DMS53 treated with DMSO at 0.1 percent for 48 hours (cell line): ENCODE data around the gene PDZD2.
"Not testable (repeated sequence)": the region's sequence is repeated elsewhere in the genome, so short reads cannot be mapped to it uniquely, and the experiment has no call there.

Experiments used
- DNase-seq: peaks from one replicate; lab custom pipeline; 2025; ENCODE audit not compliant: unreplicated experiment; lab: John Stamatoyannopoulos, UW

Gene PDZD2

DNA sequence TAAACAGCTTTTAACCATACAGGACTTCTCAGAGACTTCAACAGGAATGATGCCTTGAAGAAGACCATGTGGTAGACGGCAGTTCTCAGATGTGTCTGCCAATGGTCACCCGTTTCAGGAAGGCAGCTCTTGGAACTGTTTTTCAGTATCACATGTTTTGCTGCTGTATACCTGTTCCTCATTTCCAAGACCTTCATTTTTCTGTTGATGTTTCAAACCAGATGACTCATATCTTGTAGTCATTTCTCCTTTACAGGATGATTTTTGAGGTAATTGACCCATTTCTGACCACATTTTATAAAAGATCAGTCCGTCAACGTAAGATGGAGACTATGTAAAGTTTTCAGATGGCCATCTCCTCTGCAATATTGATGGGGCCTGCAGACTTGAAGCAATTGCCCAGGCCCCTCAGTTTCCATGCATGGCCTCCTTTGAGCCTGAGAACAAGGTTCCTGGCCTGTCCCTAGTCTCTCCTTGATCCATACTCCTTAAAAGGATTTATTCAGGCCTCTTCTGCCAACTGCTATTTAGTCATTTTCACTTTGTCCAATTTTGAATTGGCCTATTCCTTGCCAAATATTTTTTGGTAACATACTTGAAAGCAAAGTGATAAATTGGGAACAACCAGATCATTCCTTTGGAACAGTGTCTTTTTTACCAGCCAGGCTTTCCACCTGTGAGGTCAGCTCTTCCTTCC is 128.6 kb downstream of the PDZD2 start:
- no peak for DNase-seq

DNA sequence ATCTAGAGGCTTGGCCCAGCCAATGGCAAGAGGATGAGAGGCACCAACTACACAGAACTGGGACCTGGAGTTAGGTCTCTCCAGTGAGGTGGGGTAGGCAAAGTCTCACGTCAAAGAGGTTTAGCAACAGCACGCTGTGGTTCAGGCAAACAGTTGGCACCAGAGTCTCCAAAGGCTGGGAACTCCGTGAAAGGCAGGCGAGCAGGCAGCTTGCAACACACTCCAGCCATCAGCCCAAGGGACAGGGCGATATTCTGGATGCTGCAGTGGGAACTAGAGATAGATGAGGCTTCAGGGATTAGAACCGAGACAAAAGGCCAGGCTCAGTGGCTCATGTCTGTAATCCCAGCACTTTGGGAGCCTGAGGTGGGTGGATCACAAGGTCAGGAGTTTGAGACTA is 129.1 kb downstream of the PDZD2 start:
- DNase-seq, result no peak

DNA sequence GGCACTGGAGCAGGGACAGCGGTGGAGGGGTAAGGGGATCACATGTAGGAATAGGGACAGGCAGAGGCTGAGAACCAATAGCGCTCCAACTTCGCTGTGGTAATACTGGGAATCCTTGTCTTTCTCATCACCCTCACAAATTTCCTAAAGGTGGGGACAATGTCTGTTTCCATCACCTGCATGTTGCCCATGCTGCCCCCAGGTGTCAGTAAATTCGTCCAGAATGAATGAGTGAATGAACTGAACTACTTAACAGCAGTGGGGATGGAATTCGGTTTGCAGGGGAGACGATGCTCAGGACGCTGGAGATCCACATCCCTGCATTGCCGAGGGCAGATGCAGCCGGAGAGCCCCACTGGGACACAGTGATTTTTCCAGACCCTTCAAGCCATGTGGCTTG is 129.9 kb downstream of the PDZD2 start:
- no peak for DNase-seq

DNA sequence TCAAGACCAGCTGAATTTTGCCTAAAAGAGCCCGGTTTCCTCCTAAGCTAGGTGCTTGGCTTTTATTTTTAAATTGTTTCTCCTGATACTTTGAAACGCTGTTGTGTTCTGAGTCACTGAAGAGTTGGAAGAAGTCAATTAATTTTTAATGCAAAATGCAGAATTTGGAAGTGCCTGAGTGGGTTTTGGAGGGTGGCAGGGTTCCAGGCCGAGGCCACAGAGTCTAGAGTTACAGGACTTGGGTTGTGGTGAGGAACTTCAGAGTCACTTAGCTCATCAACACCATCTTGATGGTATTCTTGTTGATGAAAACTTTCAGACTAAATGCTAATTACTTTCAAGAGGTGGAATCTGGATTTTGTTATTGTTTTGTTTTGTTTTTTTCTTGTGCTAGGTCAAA is 130.6 kb downstream of the PDZD2 start:
- DNase-seq, result no peak

DNA sequence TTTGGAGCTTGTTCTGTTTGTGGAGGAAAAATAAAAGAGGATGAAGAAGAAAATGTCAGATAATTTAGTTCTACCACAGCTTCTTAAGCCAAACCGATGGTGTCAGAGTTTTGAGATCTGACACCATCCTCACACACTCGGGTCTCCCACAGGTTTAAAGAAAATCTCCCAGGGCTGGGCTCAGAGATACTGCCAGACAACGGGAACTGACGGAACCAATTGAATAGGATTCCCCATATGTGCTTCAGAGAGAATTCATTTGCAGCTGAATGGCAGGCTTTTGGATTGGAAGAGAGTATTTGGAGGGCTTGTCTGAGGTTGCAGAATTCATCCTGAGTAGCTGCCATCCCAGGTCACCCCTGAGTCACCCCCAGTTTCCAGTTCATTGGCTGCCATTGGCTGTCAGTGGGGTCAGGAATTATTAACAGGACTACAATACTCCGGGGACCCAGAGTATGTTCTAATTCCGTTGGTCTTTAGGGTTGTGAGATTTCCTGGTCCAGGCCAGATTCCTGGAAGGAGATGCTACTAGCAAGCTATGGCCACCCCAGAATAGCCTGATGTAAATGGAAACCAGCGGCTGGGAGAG is 131.3 kb downstream of the PDZD2 start:
- no peak for DNase-seq

DNA sequence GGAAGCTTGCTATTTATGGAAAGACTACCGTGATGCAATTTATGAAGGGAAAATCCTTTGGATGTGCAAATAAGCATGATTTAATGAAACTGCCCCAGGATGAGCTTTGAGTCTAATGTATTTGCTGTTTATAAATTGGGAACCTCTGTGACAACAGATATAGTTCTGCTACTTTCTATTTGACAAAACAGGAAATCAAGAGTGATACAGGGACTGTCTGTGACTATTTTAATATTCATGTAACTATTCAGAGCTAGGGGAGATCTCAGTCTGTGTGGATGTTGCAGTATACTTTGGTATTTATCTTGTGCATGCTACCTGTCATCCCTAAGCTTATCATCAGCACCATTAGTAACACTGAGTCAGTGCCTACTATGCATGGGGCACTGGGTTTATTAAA is 132.1 kb downstream of the PDZD2 start:
- DNase-seq, result no peak

DNA sequence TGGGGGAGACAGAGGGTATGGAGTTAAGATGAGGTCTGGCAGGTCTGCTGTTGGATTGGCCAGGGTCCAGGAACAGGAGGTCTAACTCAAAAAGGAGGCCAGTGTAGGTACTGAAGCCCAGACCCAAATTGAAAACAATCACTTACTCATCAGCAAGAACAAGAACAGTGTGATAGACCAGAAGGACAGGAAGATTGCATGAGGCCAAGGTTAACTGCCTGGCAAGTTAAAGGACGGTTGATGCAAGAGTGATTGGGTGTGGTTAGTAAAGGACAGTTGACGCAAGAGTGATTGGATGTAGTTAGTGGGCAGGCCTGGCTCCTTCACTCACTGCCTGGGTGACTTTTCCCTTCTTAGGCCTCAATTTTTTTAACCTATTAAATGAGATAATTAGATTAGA is 132.6 kb downstream of the PDZD2 start:
- no peak for DNase-seq

DNA sequence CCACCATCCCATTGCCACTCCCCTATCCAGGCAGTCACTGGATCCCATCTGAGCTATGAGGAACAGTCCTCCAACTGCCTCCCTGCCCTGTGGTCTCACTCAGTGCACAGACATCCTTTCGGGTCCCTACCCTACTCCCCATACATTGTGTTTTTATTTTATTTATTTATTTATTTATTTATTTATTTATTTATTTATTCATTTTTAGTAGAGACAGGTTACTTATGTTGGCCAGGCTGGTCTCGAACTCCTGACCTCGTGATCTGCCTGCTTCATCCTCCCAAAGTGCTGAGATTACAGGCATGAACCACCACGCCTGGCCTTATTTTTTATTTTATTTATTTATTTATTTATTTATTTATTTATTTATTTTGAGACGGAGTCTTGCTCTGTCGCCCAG is 137.4 kb downstream of the PDZD2 start:
- not testable (repeated sequence) for DNase-seq

DNA sequence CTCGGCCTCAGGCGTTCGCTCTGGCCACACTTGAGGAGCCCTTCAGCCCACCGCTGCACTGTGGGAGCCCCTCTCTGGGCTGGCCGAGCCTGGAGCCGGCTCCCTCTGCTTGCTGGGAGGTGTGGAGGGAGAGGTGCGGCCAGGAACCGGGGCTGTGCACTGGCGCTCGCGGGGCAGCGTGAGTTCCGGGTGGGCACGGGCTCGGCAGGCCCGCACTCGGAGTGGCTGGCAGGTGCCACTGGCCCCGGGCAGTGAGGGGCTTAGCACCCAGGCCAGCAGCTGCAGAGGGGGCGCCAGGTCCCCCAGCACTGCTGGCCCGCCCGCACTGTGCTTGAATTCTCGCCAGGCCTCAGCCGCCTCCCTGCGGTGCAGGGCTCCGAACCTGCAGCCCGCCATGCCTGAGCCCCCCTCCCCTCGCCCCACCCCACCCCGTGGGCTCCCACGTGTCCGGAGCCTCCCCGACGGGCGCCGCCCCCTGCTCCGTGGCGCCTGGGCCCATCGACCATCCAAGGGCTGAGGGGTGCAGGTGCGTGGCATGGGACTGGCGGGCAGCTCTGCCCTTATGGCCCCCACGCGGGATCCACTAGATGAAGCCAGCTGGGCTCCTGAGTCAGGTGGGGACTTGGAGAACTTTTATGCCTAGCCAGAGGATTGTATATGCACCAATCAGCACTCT is 138.2 kb downstream of the PDZD2 start:
- no peak for DNase-seq

DNA sequence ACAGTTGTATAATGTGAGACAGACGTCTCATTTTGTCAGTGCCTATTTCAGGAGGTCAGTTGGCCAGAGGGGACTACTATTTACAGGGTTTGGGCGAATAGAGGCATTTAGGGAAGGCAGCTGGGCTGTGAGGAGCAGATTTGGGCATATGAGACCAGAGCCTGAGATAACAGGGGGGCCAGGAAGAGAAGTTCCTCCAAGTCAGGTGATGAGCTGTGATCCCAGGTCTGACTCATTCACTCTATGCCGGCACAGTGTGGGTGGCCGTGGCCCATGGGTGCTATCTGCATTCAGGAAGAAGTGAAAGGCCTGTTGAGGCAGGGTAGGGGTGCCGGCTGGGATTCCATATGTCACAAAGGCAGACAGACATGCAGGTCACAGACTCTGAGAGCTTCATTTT is 142.8 kb downstream of the PDZD2 start:
- no peak for DNase-seq

DNA sequence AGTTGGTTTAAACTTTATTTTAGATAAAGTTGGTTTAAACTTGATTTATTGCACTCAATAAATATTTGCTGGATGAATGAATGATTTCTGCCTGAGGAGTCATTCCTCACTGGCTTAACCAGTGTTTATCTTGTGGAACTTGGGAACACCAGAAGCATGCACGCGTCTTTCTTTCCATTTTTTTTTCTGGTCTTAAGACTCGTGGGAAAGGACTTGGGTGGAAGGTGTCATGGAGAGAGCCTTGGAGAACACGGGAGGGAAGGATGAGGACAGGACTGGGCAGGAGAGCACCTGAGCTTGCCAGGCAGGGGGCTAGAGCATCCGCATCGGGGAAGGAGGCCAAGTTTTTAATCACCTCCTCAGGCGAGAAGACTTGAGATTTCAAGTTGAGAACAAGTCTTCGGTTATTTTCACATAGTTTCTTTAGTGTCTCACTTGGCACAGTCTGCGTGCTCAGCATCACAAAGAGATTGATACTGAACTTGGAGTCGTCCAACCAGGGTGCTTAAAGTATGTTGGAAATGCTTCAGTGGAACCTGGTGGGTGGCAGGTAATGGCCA is 144.2 kb downstream of the PDZD2 start:
- no peak for DNase-seq

DNA sequence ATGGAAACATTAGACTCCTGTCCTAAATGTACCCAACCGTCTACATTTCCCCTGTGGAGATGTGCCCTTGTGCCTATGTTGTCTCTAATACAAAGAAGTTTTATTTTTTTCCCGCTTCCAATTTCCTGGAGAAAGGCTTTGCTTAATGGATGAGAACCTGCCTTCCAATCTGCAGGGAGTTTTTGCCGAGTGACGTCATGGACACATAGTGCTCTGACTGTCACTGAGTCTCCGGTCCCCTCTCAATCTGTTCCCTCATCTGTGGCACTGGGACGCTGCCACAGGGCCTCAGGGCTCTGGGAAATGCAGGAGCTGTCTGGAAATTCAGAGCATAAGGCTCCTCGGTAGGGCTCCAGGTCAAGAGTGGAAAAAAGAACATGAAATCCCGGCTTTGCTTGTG is 144.8 kb downstream of the PDZD2 start:
- DNase-seq, result no peak

DNA sequence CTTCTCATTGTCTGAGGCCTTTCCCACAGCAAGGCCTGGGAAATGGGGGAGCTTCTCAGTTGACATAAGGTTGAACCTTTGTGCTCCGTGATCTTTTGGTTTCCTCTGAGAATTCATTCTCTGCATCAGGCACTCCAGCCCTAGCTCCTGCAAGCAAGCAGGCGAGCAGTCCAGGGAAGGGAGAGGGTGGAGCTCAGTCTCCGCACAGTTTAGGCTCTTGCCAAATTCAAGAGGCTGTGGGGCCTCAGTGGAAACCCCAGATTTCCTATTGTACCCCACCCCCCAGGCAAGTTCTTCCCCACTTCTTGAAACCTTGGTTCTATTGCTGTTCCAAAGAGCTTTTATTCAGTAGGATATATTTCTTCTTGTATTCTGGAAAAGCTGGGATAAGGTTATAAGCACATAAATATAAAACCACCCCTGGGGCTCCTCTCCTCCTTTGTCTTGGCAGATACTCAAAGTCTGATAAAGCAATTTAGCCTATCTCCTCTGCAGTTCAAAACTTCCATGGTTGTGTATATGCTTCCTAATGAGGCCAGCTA is 147.2 kb downstream of the PDZD2 start:
- no peak for DNase-seq

DNA sequence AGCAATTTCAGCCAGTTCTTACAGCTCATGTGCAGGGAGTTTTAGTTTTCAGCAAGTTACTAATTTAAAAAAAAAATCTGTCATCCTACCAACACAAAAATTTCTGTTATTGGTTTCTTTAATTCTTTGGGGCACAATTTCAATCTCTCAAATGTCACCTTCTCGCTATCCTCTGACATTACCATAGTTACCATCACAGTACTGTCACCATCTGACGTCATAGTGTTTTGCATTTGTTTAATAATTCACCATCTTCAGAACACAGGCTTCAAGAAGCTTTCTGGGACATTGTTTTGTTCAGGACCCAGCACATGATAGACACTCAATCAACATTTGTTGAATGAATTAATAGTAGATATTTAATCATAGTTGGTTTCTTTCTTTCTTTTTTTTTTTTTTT is 155.1 kb downstream of the PDZD2 start:
- no peak for DNase-seq

DNA sequence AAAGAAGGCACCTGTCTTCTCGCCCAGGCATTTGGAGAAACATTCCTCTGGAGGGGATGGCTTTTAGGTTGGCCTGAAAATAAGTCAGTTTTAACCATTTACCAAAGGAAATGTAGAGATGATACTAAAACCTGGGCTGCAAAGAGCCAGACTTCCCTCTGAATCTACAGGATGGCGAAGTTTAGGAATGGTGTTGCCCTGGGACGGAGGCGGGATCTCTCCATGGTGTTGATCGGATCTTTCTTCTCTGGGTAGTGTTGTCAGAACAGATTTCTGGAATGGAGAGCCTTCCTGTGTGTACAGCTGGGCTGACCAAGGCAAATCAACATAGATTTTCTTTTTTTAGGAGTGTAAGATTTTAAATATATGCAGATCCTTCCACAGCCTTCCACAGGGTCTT is 159.2 kb downstream of the PDZD2 start:
- DNase-seq, result no peak

DNA sequence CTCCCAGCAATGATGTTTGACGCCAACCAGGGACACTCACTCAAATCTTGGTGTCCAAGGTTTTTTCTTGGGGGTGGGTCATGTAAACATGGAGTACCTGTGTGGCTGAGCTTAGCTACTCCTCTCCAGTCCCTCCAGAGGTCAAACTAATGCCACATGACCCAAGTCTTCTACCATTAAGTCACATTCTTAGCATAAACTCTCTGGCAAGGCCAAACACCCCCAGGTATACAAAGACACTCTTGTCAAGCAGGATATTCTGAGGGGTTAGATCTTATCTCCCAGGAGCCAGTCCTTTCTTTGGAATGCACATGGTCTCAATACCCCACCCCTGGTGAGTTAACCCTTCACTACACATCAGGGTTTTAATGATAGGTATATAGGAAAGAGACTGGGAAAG is 161.4 kb downstream of the PDZD2 start:
- no peak for DNase-seq

DNA sequence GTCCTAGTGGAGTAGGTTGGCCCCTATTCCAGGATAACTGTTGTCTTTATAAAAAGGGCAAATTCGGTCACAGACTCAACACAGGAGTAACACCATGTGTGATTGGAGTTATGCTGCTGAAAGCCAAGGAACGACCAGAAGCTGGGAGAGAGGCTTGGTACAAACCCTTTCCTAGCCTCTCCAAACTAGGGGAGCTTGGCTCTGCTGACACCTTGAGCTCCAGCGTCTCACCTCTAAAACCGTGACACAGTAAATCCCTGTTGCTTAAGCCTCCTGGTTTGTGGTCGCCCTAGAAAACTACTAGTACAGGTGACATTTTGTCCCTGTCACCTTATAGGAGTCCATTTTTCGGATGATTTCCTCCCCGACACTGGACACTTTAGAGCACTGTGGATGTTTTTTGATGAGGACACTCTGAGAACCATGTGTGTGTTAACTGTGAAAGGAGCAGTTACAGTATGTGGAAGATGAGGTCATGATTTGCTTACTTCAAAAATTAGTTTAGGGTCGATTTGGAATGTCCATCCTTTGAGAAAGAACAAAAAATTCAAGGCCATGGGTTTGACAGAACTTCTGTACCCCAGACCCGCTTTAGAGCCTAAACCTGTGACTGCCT is 167.0 kb downstream of the PDZD2 start:
- no peak for DNase-seq

DNA sequence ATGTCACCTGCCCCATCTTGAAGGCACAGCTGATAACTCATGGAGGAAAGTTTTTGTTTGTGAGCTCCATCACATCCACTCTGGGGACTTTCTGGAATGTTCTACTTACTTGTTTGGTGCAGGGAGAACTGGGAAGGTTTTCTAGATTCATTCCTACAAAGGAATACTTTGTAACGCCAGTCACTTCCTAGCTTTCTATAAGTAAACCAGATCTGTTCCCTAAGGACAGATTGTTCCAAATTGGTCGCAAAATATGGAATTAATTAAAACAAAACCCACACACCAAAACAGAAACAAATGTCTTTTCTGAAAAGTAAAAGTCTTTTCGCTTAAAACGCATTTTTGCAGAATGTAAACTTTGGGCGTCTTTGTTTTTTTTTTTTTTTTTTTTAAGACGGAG is 167.6 kb downstream of the PDZD2 start:
- no peak for DNase-seq

DNA sequence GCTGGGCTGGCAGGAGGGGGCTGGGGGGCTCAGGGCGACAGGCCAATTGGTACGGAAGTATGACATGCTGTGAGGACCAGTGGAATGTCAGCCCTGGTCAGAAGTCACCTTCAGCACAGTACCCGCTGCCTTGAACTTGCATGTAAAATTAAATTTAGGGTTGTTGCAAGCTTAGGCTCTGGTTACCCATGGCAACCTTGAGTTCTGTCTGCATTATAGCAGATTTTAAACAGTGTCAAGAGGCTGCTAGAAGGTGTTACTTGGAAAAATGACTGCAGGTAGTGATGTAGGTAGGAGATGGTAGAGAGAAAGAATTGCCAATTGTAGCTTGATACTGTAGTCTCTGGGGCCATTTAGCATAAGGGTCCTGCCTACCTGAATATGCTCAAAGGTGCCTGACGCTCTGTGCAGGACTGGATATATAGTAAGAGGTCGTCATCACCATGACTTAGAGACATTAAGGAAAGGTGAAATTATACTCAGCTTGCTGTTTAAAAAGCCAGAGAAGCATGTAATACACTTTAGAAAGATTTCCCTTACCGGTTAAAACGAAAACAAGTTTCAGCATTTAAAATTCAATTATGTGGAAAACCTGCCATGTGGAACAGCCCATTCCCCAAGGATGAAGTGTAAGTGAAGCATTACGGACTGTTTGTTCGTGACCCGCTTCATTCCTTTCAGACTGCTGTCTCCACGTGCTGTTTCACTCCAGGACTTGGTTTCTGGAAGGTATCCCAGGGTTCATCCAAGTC is 169.0 kb downstream of the PDZD2 start:
- DNase-seq, result no peak

DNA sequence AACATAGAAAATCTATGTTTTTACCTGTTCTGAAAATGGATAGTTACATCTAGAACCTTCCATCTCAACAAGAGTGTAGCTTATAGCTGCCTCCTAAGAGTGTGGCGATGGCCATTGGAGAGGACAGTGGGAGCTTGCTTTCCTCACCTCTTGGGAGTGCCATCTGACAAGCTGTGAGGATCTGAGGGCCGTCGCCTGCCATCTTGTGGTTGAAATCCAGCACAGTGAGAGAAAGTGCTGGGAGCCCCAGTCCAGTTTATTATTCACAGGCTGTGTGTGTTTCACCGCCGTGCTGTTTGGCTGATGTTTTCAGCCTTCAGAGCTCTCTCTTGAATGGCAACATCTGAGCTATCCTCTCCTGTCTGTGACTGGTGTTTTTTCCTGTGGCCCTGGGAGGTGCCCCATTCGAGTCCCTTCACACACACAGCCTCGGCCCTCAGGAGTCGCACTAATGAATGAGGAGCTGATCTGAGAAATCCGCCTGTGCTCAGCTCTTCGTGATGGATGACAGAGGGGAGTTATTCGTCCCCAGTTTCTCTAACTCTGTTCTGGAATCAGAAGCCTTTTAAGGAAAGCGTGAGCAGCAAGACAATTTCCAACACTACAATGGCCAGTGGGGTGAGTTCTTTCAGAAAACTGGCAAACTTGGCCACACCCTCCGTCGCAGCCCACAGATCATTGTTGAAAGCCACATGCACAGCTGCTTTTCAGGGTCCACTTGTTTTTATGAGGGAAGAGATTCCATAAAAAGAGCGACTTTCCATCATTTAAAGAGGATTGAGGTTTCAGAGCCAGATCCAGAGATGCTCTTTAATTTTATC is 170.3 kb downstream of the PDZD2 start:
- DNase-seq, result no peak
